Measurements from ENCODE around the gene GGT6.

Gene GGT6

DNA sequence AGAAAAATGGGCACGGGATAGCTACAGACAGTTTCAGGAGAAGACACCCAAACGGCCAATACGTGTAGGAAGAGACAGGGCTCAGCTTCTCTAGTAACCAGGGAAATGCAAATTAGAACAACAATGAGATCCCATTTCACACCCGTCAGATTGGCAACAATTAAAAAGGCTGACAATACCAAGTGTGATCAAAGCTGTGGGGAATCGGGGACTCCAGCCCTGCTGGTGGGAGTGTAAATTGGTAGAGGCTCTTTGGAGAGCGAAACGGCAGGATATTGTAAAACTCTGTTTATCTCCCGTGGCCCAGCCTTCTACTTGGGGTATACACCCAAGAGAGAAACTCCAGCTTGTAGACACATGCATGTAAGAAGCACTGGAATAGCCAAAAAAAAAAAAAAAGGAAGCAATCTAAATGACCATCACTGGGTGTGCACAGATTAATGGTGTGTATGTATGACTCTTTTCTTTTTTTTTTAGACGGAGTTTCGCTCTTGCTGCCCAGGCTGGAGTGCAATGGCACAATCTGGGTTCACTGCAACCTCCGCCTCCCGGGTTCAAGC lies 32.7 kb downstream of the GGT6 start:
- no peak for DNase-seq (ENCODE audit: low read depth)
- H3K4me3 ChIP-seq (ENCODE audit: low read depth, low read length): no peak overlapping the region
- TF ChIP-seq, protein P1, sequence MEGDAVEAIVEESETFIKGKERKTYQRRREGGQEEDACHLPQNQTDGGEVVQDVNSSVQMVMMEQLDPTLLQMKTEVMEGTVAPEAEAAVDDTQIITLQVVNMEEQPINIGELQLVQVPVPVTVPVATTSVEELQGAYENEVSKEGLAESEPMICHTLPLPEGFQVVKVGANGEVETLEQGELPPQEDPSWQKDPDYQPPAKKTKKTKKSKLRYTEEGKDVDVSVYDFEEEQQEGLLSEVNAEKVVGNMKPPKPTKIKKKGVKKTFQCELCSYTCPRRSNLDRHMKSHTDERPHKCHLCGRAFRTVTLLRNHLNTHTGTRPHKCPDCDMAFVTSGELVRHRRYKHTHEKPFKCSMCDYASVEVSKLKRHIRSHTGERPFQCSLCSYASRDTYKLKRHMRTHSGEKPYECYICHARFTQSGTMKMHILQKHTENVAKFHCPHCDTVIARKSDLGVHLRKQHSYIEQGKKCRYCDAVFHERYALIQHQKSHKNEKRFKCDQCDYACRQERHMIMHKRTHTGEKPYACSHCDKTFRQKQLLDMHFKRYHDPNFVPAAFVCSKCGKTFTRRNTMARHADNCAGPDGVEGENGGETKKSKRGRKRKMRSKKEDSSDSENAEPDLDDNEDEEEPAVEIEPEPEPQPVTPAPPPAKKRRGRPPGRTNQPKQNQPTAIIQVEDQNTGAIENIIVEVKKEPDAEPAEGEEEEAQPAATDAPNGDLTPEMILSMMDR (conservative IDR thresholded peaks at IDR 0.05; ENCODE audit: low read depth, low read length): no peak

DNA sequence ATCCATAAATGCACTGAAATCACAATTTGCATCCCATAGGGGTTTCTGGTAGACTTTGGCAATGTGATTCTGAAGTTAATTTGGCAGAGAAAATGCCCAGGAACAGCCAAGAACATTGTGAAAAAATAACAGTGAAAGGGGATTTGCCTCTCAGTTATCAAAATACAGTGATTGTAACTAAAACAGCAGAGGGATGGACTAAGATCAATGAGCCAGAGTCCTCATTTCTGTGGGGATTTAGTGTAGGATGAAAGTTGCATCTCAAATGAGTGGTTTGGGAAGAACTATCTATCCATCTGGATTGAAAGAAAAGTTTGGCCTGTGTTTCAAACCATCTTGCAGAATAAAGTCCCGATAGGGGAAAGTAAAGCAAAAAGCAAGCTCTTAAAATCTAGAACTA lies 33.2 kb downstream of the GGT6 start:
- no peak overlapping the region for H3K4me3 ChIP-seq (ENCODE audit: low read depth, low read length)
- TF ChIP-seq, protein P1 (conservative IDR thresholded peaks at IDR 0.05; ENCODE audit: low read depth, low read length): no peak
- no peak for DNase-seq (ENCODE audit: low read depth)

DNA sequence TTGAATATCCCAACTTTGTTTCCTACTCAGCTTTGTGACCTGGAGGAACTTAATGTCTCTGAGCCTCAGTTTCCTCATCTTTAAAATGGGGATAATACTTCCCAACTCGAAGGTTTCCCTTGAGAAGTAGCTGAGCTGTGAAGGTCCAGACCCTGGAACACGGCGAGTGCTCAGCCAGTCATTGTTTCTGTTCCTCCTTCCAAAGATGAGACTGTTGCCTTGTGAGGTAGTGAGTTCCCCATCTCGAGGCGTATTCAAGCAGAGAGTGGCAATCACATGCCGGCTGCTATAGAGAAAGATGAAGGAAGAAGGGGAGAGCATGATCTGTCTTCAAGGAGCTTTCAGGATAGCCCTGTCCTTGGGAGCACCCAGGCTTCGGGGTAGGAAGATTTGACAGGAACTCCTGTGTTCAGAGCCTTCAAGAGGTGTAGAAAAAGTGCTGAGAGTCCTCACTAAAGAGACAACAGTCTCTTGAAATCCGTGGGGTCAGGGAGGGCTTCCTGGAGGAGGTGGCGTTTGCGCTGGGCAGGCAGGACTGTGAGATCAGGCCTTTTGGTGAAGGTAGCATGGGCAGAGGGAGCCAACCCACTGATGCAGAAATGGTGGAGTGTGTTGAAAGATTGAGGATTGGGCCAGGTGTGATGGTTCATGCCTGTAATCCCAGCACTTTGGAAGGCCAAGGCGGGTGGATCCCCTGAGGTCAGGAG lies 34.5 kb downstream of the GGT6 start:
- DNase-seq (ENCODE audit: low read depth): no peak
- no peak overlapping the region for H3K4me3 ChIP-seq (ENCODE audit: low read depth, low read length)
- TF ChIP-seq, protein P1 (conservative IDR thresholded peaks at IDR 0.05; ENCODE audit: low read depth, low read length): no peak

DNA sequence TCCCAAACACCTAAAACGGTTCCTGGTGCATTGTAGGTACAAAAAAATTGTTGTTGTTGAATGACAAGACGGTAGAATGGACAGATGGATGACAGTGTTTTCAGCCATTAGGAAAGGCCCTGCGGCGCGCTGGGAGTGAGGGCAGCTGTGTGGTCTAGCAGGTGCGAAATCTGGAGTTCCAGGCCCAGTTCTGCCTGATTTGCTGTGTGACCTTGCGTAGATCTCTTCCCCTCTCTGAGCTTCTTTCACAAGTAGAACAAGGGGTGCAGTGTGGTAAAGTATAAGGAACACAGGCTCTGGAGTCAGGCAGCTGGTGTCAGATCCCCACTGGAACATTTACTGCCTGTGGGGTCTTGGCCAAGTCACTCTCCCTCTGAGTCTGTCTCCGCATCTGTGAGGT lies 36.4 kb downstream of the GGT6 start:
- H3K4me3 ChIP-seq (ENCODE audit: low read depth, low read length): no peak overlapping the region
- no peak for DNase-seq (ENCODE audit: low read depth)
- TF ChIP-seq, protein P1 (conservative IDR thresholded peaks at IDR 0.05; ENCODE audit: low read depth, low read length): no peak

DNA sequence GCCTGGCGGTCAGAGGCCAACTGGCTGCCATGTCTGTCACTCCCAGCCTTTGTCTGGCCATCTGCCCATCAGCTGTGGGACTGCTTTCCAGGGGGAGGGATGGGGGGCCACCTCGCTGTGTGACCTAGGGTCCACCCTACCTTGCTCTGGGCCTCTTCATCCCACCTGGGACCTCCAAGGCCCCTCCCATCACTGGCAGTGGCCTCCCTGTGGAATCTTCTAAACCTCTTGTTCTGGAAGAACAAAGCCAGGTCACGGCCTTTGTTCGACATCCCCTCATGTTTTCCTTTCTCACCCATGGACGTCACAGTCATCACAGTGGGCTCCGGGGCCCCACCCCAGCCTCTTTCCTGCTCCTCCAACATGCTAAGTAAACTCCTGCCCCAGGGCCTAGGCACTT lies 37.7 kb downstream of the GGT6 start:
- no peak overlapping the region for H3K4me3 ChIP-seq (ENCODE audit: low read depth, low read length)
- TF ChIP-seq, protein P1 (conservative IDR thresholded peaks at IDR 0.05; ENCODE audit: low read depth, low read length): no peak
- DNase-seq (ENCODE audit: low read depth): no peak

DNA sequence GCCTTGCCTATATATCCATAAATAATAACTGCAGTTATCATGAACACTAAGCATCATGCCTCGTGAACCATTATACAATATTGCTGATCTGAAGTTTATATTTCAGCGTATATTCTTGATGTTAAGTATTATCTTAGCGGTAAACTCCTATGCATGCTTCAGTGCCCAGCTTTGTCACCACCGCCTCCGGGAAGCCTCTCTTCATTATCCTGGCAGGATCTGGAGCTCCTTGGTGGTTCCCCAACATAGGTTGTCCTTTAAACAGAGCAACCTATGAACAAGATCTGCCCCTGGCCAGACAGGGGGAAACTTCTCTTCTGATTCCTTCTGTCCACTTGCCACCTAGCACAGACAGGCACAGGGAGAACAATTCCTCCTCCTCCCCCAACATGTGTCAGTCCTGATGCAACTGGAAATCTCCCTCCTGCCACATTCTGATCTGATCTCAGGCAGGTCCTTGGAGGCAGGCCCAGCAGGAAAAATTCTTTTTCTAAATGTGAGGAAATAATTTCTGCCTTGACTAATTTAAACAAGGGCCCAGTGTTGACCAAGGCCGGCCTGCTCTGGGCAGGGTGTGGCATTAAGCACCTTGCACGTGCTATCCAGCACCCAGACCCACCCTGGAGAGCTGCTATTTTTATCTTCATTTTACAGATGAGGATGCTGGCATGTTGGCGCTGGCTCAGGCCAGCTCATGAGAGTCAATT lies 39.3 kb downstream of the GGT6 start:
- peak; percentile 71 for DNase-seq (ENCODE audit: low read depth)

More for the DNA sequence above, 39.3 kb downstream of the GGT6 start:
- H3K4me3 ChIP-seq (ENCODE audit: low read depth, low read length): no peak overlapping the region
- TF ChIP-seq, protein P1 (conservative IDR thresholded peaks at IDR 0.05; ENCODE audit: low read depth, low read length): no peak
